Stimulated activated CD8-positive, alpha-beta memory T cell treated with anti-CD3 and anti-CD28 coated beads, Interleukin-12 subunit alpha, Interleukin-12 subunit beta, amount 100 ng/mL, for 24 hours (primary cell): Measurements from ENCODE around the gene FOXF1.

Experiments
- DNase-seq: peaks from one replicate; pipeline ENCODE4 v3.0.0-alpha.2; 2020; ENCODE audit errors: extremely low read depth

Gene FOXF1

GRCh38 chr16:86510465-86511261, at the start of gene FOXF1:
Gene FOXF1 (plus strand): TSS chr16:86510527. CDS start chr16:86510570, 43 bp downstream.
- DNase-seq, result no peak

- no peak for DNase-seq
Measured at GRCh38 chr16:86461037-86461436, 49.3 kb upstream of the FOXF1 start.

- DNase-seq, result no peak
Measured at GRCh38 chr16:86462334-86463084, 47.8 kb upstream of the FOXF1 start.

- DNase-seq, result no peak
Measured at GRCh38 chr16:86464044-86464443, 46.3 kb upstream of the FOXF1 start.

GRCh38 chr16:86465434-86465833, 44.9 kb upstream of the FOXF1 start:
- DNase-seq, result no peak

- no peak for DNase-seq
Measured at GRCh38 chr16:86466696-86467406, 43.5 kb upstream of the FOXF1 start.

GRCh38 chr16:86467490-86467889, 42.8 kb upstream of the FOXF1 start:
- no peak for DNase-seq

- no peak for DNase-seq
Measured at GRCh38 chr16:86470964-86471363, 39.4 kb upstream of the FOXF1 start.

- DNase-seq, result no peak
Measured at GRCh38 chr16:86471896-86472295, 38.4 kb upstream of the FOXF1 start.

GRCh38 chr16:86472366-86472765, 38.0 kb upstream of the FOXF1 start:
- no peak for DNase-seq

GRCh38 chr16:86476956-86477534, 33.3 kb upstream of the FOXF1 start:
- DNase-seq, result no peak

GRCh38 chr16:86477642-86478041, 32.7 kb upstream of the FOXF1 start:
- DNase-seq, result no peak

- DNase-seq, result no peak
Measured at GRCh38 chr16:86478779-86479178, 31.5 kb upstream of the FOXF1 start.

GRCh38 chr16:86479419-86479818, 30.9 kb upstream of the FOXF1 start:
- no peak for DNase-seq

GRCh38 chr16:86480444-86480843, 29.9 kb upstream of the FOXF1 start:
- no peak for DNase-seq

GRCh38 chr16:86481607-86482006, 28.7 kb upstream of the FOXF1 start:
- DNase-seq, result no peak

- no peak for DNase-seq
Measured at GRCh38 chr16:86484240-86484639, 26.1 kb upstream of the FOXF1 start.

GRCh38 chr16:86485746-86486145, 24.6 kb upstream of the FOXF1 start:
- DNase-seq, result no peak

- DNase-seq, result no peak
Measured at GRCh38 chr16:86490859-86491639, 19.3 kb upstream of the FOXF1 start.

- DNase-seq, result no peak
Measured at GRCh38 chr16:86491640-86492023, 18.7 kb upstream of the FOXF1 start.

- DNase-seq, result no peak
Measured at GRCh38 chr16:86492267-86492960, 17.9 kb upstream of the FOXF1 start.
